LNCaP clone FGC (cell line): ENCODE measurements around the gene CXCL5.

ENCODE experiments used
- DNase-seq: peaks from one replicate; pipeline ENCODE4 v3.0.0-alpha.2; 2011; ENCODE audit warnings: low read depth
- H3K4me3 ChIP-seq: 2 replicates; pipeline ENCODE4 v1.5.1; 2011; ENCODE audit warnings: mild to moderate bottlenecking, low read depth, low read length, control low read depth
- CTCF ChIP-seq: IDR thresholded peaks from 2 replicates; pipeline ENCODE4 v1.5.1; 2012; ENCODE audit warnings: mild to moderate bottlenecking; ENCODE audit not compliant: control insufficient read depth, insufficient read depth; ENCODE audit errors: extremely low read depth

CXCL5 gene

GRCh38 chr4:74041418-74041817, 42.9 kb upstream of the CXCL5 start:
- no peak for DNase-seq
- no peak for TF ChIP-seq CTCF
- H3K4me3 ChIP-seq, result no peak overlapping the region

GRCh38 chr4:74039315-74039763, 40.9 kb upstream of the CXCL5 start:
- no peak overlapping the region for H3K4me3 ChIP-seq
- TF ChIP-seq CTCF, result no peak
- DNase-seq, result no peak

- no peak for DNase-seq
- peak; percentile 17 for TF ChIP-seq CTCF
- H3K4me3 ChIP-seq, result no peak within 1 kb of the TSS
Measured at GRCh38 chr4:74038425-74039314, 40.2 kb upstream of the CXCL5 start, which contains the start of gene CXCL3. TSS of gene CXCL3 (minus strand) at chr4:74038689. CDS start at chr4:74038611, 78 bp downstream.

- DNase-seq, result no peak
- no peak overlapping the region for H3K4me3 ChIP-seq
- TF ChIP-seq CTCF, result no peak
Measured at GRCh38 chr4:74038086-74038424, 39.6 kb upstream of the CXCL5 start.

- no peak overlapping the region for H3K4me3 ChIP-seq
- TF ChIP-seq CTCF, result no peak
- DNase-seq, result no peak
Measured at GRCh38 chr4:74037076-74037955, 38.8 kb upstream of the CXCL5 start.

GRCh38 chr4:74033739-74034138, 35.3 kb upstream of the CXCL5 start:
- TF ChIP-seq CTCF, result no peak
- DNase-seq, result no peak
- H3K4me3 ChIP-seq, result no peak overlapping the region
